Thymus (tissue), 11 donors: ENCODE data around the gene METRNL. TPM values are rescaled to one million over a fixed set of nuclear protein-coding genes. Genes with fewer than 3 reads are reported as not detected.
"Not testable (repeated sequence)": the region's sequence is repeated elsewhere in the genome, so short reads cannot be mapped to it uniquely, and the experiment has no call there.

ENCODE experiments used
- DNase-seq, 9 donors: peaks; one replicate each; pipeline ENCODE4 v3.0.0-alpha.2; 2013; ENCODE audit warnings: low spot score in 9 of 9, low read depth in 6 of 9, missing footprints in 1 of 9
- H3K27ac ChIP-seq, 2 donors: one replicate each; pipeline ENCODE4 v1.5.1; 2013; ENCODE audit warnings: control low read depth in 1 of 2, low read depth in 1 of 2, low read length in 1 of 2, mild to moderate bottlenecking in 1 of 2, moderate library complexity in 1 of 2
- H3K27me3 ChIP-seq, 2 donors: one replicate each; pipeline ENCODE4 v1.5.1; 2013; ENCODE audit warnings: low read length in 1 of 2; ENCODE audit not compliant: control insufficient read depth in 2 of 2, insufficient read depth in 1 of 2
- H3K36me3 ChIP-seq, 2 donors: one replicate each; pipeline ENCODE4 v1.5.1; 2013; ENCODE audit warnings: low read length in 1 of 2, mild to moderate bottlenecking in 1 of 2, moderate library complexity in 1 of 2; ENCODE audit not compliant: control insufficient read depth in 2 of 2, insufficient read depth in 2 of 2
- H3K4me1 ChIP-seq, 2 donors: one replicate each; pipeline ENCODE4 v1.5.1; 2013; ENCODE audit warnings: low read length in 2 of 2; ENCODE audit not compliant: control insufficient read depth in 2 of 2, insufficient read depth in 2 of 2
- H3K4me3 ChIP-seq, 2 donors: one replicate each; pipeline ENCODE4 v1.5.1; 2013; ENCODE audit warnings: low read length in 2 of 2, control low read depth in 1 of 2, mild to moderate bottlenecking in 1 of 2
- H3K9me3 ChIP-seq, 2 donors: one replicate each; pipeline ENCODE4 v1.5.1; 2013; ENCODE audit warnings: low read length in 1 of 2, mild to moderate bottlenecking in 1 of 2; ENCODE audit not compliant: control insufficient read depth in 2 of 2, insufficient read depth in 1 of 2
- WGBS: extraction: QIAGEN DNeasy Blood & Tissue Kit; methylation state at CpG from one replicate; pipeline ENCODE4 v1.1.7; 2013; 5-methylcytosine and 5-hydroxymethylcytosine counted together
- polyA plus RNA-seq: library from polyadenylated mRNA; stranded (reverse); fragments of 200-250 nt; gene quantifications from one replicate; pipeline ENCODE4 v1.2.3, GENCODE V29; 2013
- total RNA-seq: library from RNA; stranded (reverse); fragments of 120-200 nt; gene quantifications from one replicate; pipeline ENCODE4 v1.2.4, GENCODE V29; 2013
- donor health status: healthy.

Gene METRNL
- total and polyA plus RNA-seq, 2 donors: 7.7 to 42.8 TPM

- no peak overlapping the region for H3K27ac ChIP-seq
- H3K9me3 ChIP-seq: no peaks in the 10 kb centered on the region
- no peak for DNase-seq
- H3K36me3 ChIP-seq: no peaks in the 10 kb centered on the region
- no peak overlapping the region for H3K4me3 ChIP-seq
- H3K27me3 ChIP-seq: no peaks in the 10 kb centered on the region
- 97% methylated on average over 18 of the region's 18 CpGs for WGBS
- H3K4me1 ChIP-seq: no peaks in the 10 kb centered on the region
Measured at GRCh38 chr17:83064021-83064731, 15.2 kb upstream of the METRNL start.

DNA sequence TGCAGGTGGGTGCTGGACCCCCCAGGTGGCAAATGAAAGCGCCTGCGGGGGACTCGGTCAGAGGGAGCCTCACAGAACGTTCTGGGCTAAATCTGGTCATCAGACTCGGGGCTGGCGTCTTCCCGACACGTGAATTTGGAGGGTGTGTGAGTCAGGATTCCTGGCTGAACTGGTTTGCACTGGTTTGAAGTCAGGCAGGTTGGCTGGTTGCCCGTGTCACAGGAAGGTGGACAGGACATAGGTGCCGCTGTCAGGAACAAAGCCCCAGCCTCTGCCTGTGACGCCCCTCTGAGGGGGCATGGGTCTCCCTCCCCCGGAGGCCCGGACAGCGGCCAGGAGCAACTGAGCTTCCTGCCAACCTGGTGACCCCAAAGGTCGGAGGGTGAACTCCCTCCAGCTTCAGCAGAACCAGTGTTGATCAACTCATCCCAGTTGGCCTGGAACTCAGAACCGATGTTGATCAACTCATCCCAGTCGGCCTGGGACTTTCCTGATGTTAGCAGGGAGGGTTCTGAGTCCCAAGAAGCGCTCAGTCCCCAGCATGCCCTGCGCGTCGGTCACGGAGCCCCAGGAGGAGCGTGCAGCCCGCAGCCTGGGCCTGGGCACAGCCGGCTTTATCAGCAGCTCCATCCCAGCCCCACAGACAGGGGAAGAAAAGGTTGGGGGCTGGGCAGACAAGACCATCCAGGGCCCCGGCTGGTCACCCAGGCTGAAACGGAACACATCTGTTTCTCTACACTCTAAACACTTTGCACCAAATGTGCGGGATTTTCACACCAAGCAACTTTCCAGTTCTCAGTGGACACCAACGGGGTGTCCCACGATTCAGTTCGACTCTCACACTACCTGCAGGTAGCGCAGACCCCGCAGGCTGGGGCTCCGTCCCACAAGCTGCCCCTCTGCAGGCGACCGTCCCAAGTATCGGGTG lies 14.4 kb upstream of the METRNL start:
- WGBS: 95% methylated on average over 37 of the region's 37 CpGs
- no peaks in the 10 kb centered on the region for H3K9me3 ChIP-seq
- no peak for DNase-seq
- H3K4me3 ChIP-seq: no peak overlapping the region
- H3K36me3 ChIP-seq: no peaks in the 10 kb centered on the region
- H3K27me3 ChIP-seq: no peaks in the 10 kb centered on the region
- H3K4me1 ChIP-seq: no peaks in the 10 kb centered on the region
- no peak overlapping the region for H3K27ac ChIP-seq

- Histone ChIP-seq H3K4me1 (no peaks in the 10 kb centered on the region), H3K36me3 (no peaks in the 10 kb centered on the region), H3K4me3 (no peak overlapping the region), H3K27ac (no peak overlapping the region), H3K9me3 (no peaks in the 10 kb centered on the region), H3K27me3 (no peaks in the 10 kb centered on the region)
- no peak for DNase-seq
- WGBS: 97% methylated on average over 39 of the region's 39 CpGs
Measured at GRCh38 chr17:83065660-83066542, 13.5 kb upstream of the METRNL start.

DNA sequence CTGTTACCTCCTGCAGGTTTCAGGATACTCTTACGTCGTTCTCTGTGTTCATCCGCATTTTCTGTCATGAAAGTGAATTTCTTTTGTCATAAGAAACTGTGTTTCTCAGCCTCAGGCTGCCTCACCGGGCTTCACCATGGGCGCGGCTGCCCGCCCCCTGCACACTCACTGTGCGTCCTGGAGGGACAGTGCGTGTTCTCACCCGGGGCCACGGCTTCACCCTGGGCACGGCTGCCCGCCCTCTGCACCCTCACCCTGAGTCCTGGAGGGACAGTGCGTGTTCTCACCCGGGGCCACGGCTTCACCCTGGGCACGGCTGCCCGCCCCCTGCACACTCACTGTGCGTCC lies 12.9 kb upstream of the METRNL start:
- not testable (repeated sequence) for H3K4me1 ChIP-seq, H3K27me3 ChIP-seq, H3K4me3 ChIP-seq, H3K9me3 ChIP-seq, DNase-seq, H3K27ac ChIP-seq, H3K36me3 ChIP-seq
- WGBS: 98% methylated on average over 19 of the region's 19 CpGs

DNA sequence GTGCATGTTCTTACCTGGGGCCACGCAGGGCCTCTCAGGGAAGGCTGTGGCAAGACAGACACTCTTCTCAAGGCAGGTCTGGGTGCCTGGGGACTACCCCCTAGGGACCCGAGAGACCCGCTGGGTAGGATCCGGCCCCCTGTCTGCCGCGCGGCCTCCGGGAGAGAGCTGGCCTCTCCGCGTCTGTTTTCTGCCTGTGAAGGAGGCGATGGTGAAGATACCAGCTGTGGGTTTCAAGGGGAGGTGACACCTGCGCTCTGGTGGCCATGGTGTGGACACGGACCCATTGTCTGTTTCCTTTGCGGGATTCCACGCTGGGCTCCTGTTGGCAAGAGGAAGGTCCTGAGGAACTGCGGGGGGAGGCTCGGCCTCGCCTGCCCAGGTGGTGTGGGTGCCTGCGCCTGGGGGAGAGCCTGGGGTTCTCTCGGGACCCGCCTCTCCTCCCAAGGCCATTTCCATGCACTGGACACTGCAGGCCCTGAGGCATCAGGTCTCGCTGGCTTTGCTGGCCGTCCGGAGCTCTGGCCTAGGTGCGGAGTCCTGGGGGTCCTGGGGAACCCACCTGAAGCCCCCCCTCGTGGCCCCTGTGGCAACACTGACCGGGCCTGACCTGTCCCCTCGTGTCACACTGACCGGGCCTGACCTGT lies 12.2 kb upstream of the METRNL start:
- H3K27ac ChIP-seq: no peak overlapping the region
- DNase-seq: no peak
- peaks cover 0 to 11% of the 10 kb centered on the region in 2 donors for H3K4me1 ChIP-seq
- H3K27me3 ChIP-seq: no peaks in the 10 kb centered on the region
- H3K9me3 ChIP-seq: no peaks in the 10 kb centered on the region
- 97% methylated on average over 29 of the region's 29 CpGs for WGBS
- no peaks in the 10 kb centered on the region for H3K36me3 ChIP-seq
- no peak overlapping the region for H3K4me3 ChIP-seq

GRCh38 chr17:83067718-83068261 lies 11.6 kb upstream of the METRNL start:
- Histone ChIP-seq H3K27ac (no peak overlapping the region), H3K9me3 (no peaks in the 10 kb centered on the region), H3K4me1 (peaks cover 0 to 13% of the 10 kb centered on the region in 2 donors), H3K4me3 (no peak overlapping the region), H3K36me3 (no peaks in the 10 kb centered on the region), H3K27me3 (peaks cover 0 to 2% of the 10 kb centered on the region in 2 donors)
- DNase-seq: no peak
- 91% methylated on average over 29 of the region's 29 CpGs for WGBS

DNA sequence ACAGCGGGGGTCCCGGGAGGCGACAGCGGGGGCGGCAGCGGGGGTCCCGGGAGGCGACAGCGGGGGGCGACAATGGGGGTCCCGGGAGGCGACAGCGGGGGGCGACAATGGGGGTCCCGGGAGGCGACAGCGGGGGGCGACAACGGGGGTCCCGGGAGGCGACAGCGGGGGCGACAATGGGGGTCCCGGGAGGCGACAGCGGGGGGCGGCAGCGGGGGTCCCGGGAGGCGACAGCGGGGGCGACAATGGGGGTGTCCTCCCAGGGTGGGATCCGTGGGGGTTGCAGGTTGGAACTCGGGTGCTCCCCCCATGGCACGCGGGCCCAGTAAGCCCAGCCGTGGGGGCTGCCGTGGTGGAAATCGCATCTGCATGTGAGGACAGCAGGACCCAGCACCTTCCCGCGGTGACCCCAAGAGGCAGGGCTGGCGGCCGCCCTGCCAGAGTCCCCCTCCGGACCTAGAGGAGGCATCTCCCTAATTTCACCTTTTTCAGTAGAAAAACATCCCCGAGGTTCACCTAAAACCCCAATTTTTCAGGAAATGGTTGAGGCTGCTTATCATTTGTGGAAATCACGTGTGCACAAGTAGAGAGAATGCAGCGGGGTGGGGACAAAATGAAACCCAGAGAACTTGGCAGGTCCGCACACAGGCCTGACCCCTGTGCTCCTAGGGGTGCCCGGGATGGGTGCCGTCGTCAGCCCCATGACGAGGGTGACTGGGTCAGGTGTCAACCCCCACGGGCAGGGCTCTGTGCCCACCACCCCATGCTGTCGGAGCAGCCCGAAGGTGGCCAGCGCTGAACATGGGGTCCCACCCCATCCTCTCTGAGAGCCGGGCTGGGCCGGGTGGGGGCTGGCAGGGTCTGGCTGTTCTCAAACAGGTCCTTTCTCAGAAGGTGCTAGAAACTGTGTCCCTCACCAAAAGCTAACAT lies 10.5 kb upstream of the METRNL start:
- no peak for DNase-seq
- H3K9me3 ChIP-seq: no peaks in the 10 kb centered on the region
- H3K27me3 ChIP-seq: peaks cover 0 to 3% of the 10 kb centered on the region in 2 donors
- H3K36me3 ChIP-seq: no peaks in the 10 kb centered on the region
- 50% methylated on average over 41 of the region's 58 CpGs for WGBS
- H3K4me1 ChIP-seq: peaks cover 0 to 13% of the 10 kb centered on the region in 2 donors
- H3K27ac ChIP-seq: no peak overlapping the region
- H3K4me3 ChIP-seq: no peak overlapping the region

DNA sequence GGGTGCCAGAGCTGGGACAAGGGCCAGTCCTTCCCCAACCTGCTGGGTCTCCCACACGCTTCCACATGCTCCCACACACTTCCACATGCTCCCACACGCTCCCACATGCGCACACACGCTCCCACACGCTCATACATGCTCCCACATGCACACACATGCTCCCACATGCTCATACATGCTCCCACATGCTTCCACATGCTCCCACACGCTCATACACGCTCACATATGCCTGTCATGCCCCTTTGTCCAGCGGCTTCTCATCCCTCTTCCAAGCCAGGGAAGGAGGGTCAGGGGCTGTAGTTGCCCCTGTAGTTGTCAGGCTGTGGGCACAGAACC lies 9.9 kb upstream of the METRNL start:
- WGBS: 95% methylated on average over 8 of the region's 8 CpGs
- no peaks in the 10 kb centered on the region for H3K36me3 ChIP-seq
- no peak overlapping the region for H3K27ac ChIP-seq
- H3K9me3 ChIP-seq: no peaks in the 10 kb centered on the region
- DNase-seq: no peak
- peaks cover 0 to 9% of the 10 kb centered on the region in 2 donors for H3K27me3 ChIP-seq
- no peak overlapping the region for H3K4me3 ChIP-seq
- H3K4me1 ChIP-seq: peaks cover 0 to 13% of the 10 kb centered on the region in 2 donors
